Activated B cell treated with CpG ODN at 0.5 μM for 24 hours (primary cell): Measurements from ENCODE around the gene ZNF285. TPM values are rescaled to one million over a fixed set of nuclear protein-coding genes. Genes with fewer than 3 reads are reported as not detected.
"Not testable (repeated sequence)": the region's sequence is repeated elsewhere in the genome, so short reads cannot be mapped to it uniquely, and the experiment has no call there.

Experiments used
- ATAC-seq: fragments of 200-7000 bp; cut with Tn5 transposase; one replicate; pipeline ENCODE4 v1.10.0; 2021; ENCODE audit warnings: low read depth, mild to moderate bottlenecking, moderate library complexity
- CTCF ChIA-PET: fragments of 350-600 bp; sonication (Branson Sonifier 250); formaldehyde crosslinking; loops from one replicate; lab custom pipeline; 2021; ENCODE audit warnings: antibody characterized with exemption; lab: Charles Lee
- POLR2A ChIA-PET: fragments of 350-600 bp; sonication (Branson Sonifier 250); formaldehyde crosslinking; loops from one replicate; lab custom pipeline; 2021; ENCODE audit warnings: antibody characterized with exemption; lab: Charles Lee
- DNase-seq: peaks from one replicate; pipeline ENCODE4 v3.0.0; 2022
- H3K27ac Mint-ChIP-seq: one replicate; pipeline ENCODE4 v1.8.0; 2020; ENCODE audit warnings: mixed read lengths
- H3K27me3 Mint-ChIP-seq: one replicate; pipeline ENCODE4 v1.8.0; 2021; ENCODE audit warnings: mixed read lengths
- H3K36me3 Mint-ChIP-seq: one replicate; pipeline ENCODE4 v1.8.0; 2021; ENCODE audit warnings: low read depth, mixed read lengths
- H3K4me1 Mint-ChIP-seq: one replicate; pipeline ENCODE4 v1.8.0; 2021; ENCODE audit warnings: mixed read lengths
- H3K4me3 Mint-ChIP-seq: one replicate; pipeline ENCODE4 v1.8.0; 2020; ENCODE audit warnings: mild to moderate bottlenecking, mixed read lengths
- H3K9me3 Mint-ChIP-seq: one replicate; pipeline ENCODE4 v1.8.0; 2020; ENCODE audit warnings: mixed read lengths
- CTCF ChIP-seq: fragments of 200-600 bp; IDR thresholded peaks from one replicate; pipeline ENCODE4 v1.8.0; 2022; ENCODE audit warnings: antibody characterized with exemption, mild to moderate bottlenecking
- intact Hi-C: fragments of 100-400 bp; cut with micrococcal nuclease; formaldehyde crosslinking; loops from one replicate; pipeline ENCODE4 v1.15.1; 2024
- total RNA-seq: library from RNA; stranded (reverse); gene quantifications from 2 replicates; pipeline ENCODE4 v1.2.3, GENCODE V29; 2022

ZNF285 gene
- total RNA-seq, 1 donor from 2014 or later = 4.5 TPM

- Mint-ChIP-seq H3K36me3 (peaks cover 69% of the 10 kb centered on the region), H3K4me1 (no peaks in the 10 kb centered on the region), H3K9me3 (peaks cover 68% of the 10 kb centered on the region), H3K4me3 (no peak overlapping the region), H3K27ac (no peak overlapping the region), H3K27me3 (no peaks in the 10 kb centered on the region)
- intact Hi-C loops = no loop called here
- ChIA-PET CTCF (no interaction called here), POLR2A (no interaction called here)
- DNase-seq (no peak), ATAC-seq (no peak)
- TF ChIP-seq CTCF = no peak
These were observed 29.5 kb upstream of the ZNF285 start for GRCh38 chr19:44430956-44431355.

GRCh38 chr19:44415553-44415952 is 14.1 kb upstream of the ZNF285 start:
- H3K27ac Mint-ChIP-seq, CTCF ChIA-PET, H3K4me1 Mint-ChIP-seq, H3K36me3 Mint-ChIP-seq, ATAC-seq, POLR2A ChIA-PET, DNase-seq, intact Hi-C loops, H3K4me3 Mint-ChIP-seq: not testable (repeated sequence)
- peaks cover 31% of the 10 kb centered on the region for H3K9me3 Mint-ChIP-seq
- peaks cover 13% of the 10 kb centered on the region for H3K27me3 Mint-ChIP-seq

GRCh38 chr19:44389268-44389667 is 12.1 kb downstream of the ZNF285 start:
- H3K27me3 Mint-ChIP-seq, intact Hi-C loops, CTCF ChIA-PET, H3K4me1 Mint-ChIP-seq, DNase-seq, POLR2A ChIA-PET, H3K4me3 Mint-ChIP-seq, H3K27ac Mint-ChIP-seq, ATAC-seq: not testable (repeated sequence)
- peaks cover 82% of the 10 kb centered on the region for H3K36me3 Mint-ChIP-seq
- H3K9me3 Mint-ChIP-seq = peaks cover 39% of the 10 kb centered on the region

GRCh38 chr19:44374789-44375188 is 26.6 kb downstream of the ZNF285 start:
- Mint-ChIP-seq H3K27me3 (no peaks in the 10 kb centered on the region), H3K4me1 (no peaks in the 10 kb centered on the region), H3K36me3 (no peaks in the 10 kb centered on the region), H3K9me3 (peaks cover 33% of the 10 kb centered on the region), H3K4me3 (no peak overlapping the region), H3K27ac (no peak overlapping the region)
- intact Hi-C loops = no loop called here
- DNase-seq (no peak), ATAC-seq (no peak)
- ChIA-PET CTCF (interaction anchor here (0.6 kb wide), 1 partner anchor 39 kb away, joined by 3 read pairs; no protein-coding TSS in a partner anchor), POLR2A (no interaction called here)
- no peak for TF ChIP-seq CTCF

- ChIA-PET POLR2A (no interaction called here), CTCF (no interaction called here)
- Mint-ChIP-seq H3K9me3 (peaks cover 30% of the 10 kb centered on the region), H3K4me1 (no peaks in the 10 kb centered on the region), H3K27me3 (peaks cover 4% of the 10 kb centered on the region), H3K36me3 (no peaks in the 10 kb centered on the region), H3K4me3 (no peak overlapping the region), H3K27ac (no peak overlapping the region)
- intact Hi-C loops = no loop called here
- TF ChIP-seq CTCF = no peak
- ATAC-seq (no peak), DNase-seq (no peak)
These were observed 29.5 kb downstream of the ZNF285 start for GRCh38 chr19:44371815-44372480.

- Mint-ChIP-seq H3K4me3 (no peak overlapping the region), H3K27ac (no peak overlapping the region), H3K27me3 (peaks cover 8% of the 10 kb centered on the region), H3K36me3 (no peaks in the 10 kb centered on the region), H3K4me1 (no peaks in the 10 kb centered on the region), H3K9me3 (peaks cover 29% of the 10 kb centered on the region)
- CTCF ChIA-PET = no interaction called here
- intact Hi-C loops = no loop called here
- TF ChIP-seq CTCF = no peak
- POLR2A ChIA-PET = no interaction called here
- ATAC-seq = no peak
- no peak for DNase-seq
These were observed 34.4 kb downstream of the ZNF285 start for GRCh38 chr19:44367024-44367423.
